Right lobe of liver (tissue), 4 donors: ENCODE results near the gene SPOP.

Experiments
- POLR2A ChIP-seq: fragments of 450-650 bp; IDR thresholded peaks from one replicate; pipeline ENCODE4 v1.6.1; 2017; ENCODE audit warnings: antibody characterized with exemption, mild to moderate bottlenecking
- TF ChIP-seq, protein P1 (sequence below), 4 donors: fragments of 200-600 bp in 3 of 4; fragments of 450-650 bp in 1 of 4; IDR thresholded peaks; one replicate each; pipeline versions ENCODE4 v1.5.1 to v1.8.0; 2016 to 2022; ENCODE audit warnings: antibody characterized with exemption in 4 of 4, mild to moderate bottlenecking in 2 of 4
- donor health status: DM: no; HTN: no; CAD: no.
- donor health status: DM: no; HTN: no; CAD: no.
- donor health status: DM: no; HTN: yes; CAD: no.

DNA sequence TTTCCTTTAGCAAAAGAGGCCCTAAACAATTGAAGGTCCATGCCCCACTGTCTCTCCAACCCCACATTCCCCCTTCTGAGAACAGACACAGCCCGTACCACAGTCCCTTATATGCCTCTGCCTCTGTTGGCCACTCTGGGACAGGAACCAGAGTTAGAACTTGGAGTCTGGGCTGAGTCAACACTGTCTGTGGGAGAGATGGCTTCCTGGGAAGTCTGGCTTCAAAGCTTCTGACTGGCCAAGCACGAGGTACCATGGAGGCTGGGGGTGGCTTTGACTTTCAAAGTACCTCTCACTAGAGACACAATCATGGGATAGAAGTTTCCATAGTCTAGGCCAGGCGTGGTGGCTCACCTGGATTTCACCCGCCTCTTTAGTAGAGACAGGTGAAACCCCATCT is 14.9 kb upstream of the SPOP start:
- TF ChIP-seq, protein P1, sequence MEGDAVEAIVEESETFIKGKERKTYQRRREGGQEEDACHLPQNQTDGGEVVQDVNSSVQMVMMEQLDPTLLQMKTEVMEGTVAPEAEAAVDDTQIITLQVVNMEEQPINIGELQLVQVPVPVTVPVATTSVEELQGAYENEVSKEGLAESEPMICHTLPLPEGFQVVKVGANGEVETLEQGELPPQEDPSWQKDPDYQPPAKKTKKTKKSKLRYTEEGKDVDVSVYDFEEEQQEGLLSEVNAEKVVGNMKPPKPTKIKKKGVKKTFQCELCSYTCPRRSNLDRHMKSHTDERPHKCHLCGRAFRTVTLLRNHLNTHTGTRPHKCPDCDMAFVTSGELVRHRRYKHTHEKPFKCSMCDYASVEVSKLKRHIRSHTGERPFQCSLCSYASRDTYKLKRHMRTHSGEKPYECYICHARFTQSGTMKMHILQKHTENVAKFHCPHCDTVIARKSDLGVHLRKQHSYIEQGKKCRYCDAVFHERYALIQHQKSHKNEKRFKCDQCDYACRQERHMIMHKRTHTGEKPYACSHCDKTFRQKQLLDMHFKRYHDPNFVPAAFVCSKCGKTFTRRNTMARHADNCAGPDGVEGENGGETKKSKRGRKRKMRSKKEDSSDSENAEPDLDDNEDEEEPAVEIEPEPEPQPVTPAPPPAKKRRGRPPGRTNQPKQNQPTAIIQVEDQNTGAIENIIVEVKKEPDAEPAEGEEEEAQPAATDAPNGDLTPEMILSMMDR (IDR thresholded peaks at IDR 0.05) = no peak
- TF ChIP-seq POLR2A = no peak
